ENCODE data around the gene CDKN2B-AS1.

CDKN2B-AS1 gene

GRCh38 chr9:22008384-22008716 is 13.8 kb downstream of the CDKN2B-AS1 start:
- no peak for DNase-seq

DNA sequence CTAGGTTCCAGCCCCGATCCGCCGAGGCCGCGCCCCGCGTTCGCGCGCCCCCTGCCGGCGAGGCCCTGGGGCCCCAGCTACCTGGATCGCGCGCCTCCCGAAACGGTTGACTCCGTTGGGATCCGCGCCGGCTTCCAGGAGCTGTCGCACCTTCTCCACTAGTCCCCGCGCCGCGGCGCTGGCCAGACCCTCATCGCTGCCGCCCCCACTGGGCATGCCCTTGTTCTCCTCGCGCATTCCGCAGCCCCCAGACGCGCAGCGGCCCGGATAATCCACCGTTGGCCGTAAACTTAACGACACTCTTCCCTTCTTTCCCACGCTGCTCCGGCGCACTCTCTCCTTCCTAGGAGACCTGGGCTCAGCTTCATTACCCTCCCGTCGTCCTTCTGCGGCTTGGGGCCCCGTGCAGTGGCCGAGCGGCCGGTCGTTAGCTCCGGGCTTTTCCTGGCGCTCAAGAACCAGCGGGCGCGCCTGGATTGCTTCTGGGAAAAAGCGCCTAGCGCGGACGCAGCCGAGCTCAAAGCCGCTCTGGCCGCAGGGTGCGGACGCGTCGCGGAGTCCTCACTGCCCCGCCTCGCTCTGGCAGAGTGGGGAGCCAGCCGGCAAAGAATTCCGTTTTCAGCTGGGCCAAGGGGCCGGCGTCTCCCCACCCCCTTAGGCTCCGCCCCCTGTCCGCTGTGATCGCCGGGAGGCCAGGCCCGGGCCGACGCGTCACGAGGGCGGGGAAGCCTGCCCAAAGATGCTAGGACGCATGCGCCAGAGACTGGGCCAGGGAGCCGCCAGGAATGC is 14.3 kb downstream of the CDKN2B-AS1 start, which contains the start of gene CDKN2B:
Gene CDKN2B (minus strand): TSS at position 589 of the 789 bp plus-strand sequence. CDS start 352 bp downstream, at position 237.
- DNase-seq, result peak; percentile 90 to 95

DNA sequence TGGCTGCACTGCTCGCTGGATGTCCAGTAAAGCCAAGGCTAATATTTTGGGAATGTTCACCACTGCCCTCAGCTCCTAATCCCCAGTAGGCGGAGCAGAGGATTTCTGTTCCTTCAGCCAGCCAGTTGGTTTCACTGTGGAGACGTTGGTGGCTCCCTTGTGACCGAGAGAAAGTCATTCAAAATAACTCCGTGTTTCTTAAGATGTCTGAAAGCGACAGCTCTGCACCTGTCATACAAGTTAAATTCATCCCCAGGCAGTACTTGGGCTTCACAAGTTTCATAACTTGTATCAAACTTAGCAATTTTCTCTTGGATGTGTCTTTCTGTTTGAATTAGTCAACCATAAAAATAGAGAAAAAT is 14.9 kb downstream of the CDKN2B-AS1 start:
- no peak for DNase-seq

GRCh38 chr9:22010866-22011625 is 16.5 kb downstream of the CDKN2B-AS1 start:
- DNase-seq, result peak in 1 of 2 donors; percentile 16

DNA sequence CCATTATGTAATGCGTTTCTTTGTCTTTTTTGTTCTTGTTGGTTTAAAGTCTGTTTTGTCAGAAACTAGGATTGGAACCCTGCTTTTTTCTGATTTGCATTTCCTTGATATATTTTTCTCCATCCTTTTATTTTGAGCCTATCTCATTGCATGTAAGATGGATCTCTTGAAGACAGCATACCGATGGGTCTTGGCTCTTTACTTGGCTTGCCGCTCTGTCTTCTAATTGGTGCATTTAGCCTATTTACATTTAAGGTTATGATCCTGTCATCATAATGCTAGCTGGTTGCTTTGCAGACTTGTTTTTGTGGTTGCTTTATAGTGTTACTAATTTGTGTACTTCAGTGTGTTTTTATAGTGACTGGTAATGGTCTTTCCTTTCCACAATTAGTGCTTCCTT is 27.8 kb downstream of the CDKN2B-AS1 start:
- no peak for DNase-seq

GRCh38 chr9:22026696-22027095 is 32.1 kb downstream of the CDKN2B-AS1 start:
- DNase-seq, result peak in 1 of 2 donors; percentile 21

GRCh38 chr9:22028394-22028793 is 33.8 kb downstream of the CDKN2B-AS1 start:
- DNase-seq, result no peak

GRCh38 chr9:22029231-22029630 is 34.6 kb downstream of the CDKN2B-AS1 start:
- no peak for DNase-seq

GRCh38 chr9:22030101-22030598 is 35.6 kb downstream of the CDKN2B-AS1 start:
- DNase-seq, result peak; percentile 62 to 94

GRCh38 chr9:22031655-22032411 is 37.2 kb downstream of the CDKN2B-AS1 start:
- peak; percentile 34 to 37 for DNase-seq

- no peak for DNase-seq
Measured at GRCh38 chr9:22033012-22033630, 38.5 kb downstream of the CDKN2B-AS1 start.

GRCh38 chr9:22035591-22036011 is 41.0 kb downstream of the CDKN2B-AS1 start:
- DNase-seq, result no peak

DNA sequence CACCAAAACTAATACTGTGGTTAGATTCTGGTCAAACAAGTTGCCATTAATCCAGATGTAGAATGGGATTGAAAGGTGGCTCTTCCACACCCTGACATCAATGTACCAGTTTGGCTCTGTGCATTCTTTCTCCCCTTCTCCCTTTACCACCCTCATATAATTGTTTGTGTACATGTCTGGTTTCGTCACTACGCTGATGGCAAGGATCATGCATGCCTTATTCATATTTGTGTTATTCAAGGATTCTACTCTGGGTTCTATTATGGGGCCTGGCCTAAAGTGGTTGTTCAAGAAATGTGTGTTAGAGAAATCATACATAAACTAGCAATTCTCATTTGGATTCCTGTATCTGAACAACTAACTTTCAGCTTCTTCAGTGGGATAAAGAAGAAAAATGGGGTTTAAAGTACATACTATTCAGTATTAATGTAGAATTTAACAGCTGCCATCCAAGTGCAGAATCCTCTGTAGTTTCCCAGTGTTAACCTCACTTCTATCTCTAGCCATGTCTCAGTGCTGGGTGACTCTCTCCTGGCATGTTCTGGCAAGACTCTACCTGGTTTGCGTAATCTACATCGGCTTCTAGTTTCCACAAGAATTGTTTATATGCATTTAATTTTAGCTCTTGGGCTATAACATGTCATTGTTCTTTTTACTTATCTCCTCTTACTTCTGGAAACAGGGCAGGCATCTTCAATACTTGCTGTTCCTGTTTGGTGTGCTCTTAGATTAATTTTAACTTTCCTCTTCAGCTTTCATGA is 42.5 kb downstream of the CDKN2B-AS1 start:
- no peak for DNase-seq

GRCh38 chr9:22037954-22038690 is 43.5 kb downstream of the CDKN2B-AS1 start:
- peak; percentile 27 to 88 for DNase-seq

DNA sequence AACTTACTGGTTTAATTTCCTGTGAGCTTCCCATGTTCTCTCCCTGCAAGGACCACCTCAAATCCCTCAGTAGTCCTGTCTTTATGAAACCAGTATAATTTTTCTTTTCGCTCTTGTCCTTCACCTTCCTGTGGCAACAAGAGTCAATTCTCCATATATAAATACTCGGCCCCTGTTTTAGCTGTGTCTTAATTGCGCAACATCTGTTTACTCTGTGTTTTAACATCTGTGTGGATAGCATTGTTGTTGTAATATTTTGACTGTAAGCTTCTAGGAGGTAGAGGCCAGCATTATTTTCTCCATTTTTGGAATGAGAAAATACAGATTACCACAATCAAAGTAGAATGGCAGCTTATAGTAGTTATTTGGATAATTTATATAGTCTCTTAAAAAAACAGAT is 44.7 kb downstream of the CDKN2B-AS1 start:
- DNase-seq, result peak in 1 of 2 donors; percentile 13

- no peak for DNase-seq
Measured at GRCh38 chr9:22040760-22041159, 46.2 kb downstream of the CDKN2B-AS1 start.

- DNase-seq, result no peak
Measured at GRCh38 chr9:22041344-22041743, 46.8 kb downstream of the CDKN2B-AS1 start.

DNA sequence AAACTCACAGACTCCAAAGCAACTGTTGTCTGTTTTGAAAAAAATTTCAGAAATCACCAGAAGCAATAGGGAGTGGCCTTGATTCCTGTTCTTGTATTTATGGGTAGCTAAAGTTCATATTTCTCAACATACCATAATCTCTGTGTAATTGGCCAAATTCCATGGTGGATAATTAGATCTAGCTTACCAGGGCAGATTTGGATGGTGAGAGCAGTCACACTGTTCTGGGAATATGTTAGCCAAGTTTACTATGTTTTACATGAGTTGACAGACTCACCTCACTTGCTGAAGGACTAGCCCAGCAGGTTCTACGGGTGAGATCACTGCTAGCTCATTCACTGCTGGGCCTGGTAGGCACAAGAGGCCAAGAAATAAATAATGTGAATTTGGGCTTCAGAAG is 47.2 kb downstream of the CDKN2B-AS1 start:
- no peak for DNase-seq

DNA sequence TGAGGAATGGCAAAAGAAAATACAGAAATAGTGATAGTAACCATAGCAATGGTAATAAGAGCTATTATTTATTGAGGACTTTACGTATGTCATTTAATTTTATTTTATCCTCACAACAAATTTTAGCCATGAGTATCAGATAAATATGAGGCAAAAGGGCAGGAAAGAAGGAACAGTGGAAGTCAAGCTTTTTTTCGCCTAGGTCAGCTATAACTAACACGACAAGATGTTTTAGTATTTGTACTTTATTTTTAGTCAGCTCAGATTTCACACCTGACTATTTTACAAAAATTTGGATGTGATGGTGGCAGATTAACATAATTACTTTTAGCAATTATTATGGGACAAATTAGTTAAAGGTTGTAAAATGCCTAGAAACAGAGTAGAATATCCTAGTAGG is 49.3 kb downstream of the CDKN2B-AS1 start:
- DNase-seq, result no peak

- DNase-seq, result no peak
Measured at GRCh38 chr9:22044583-22044982, 50.0 kb downstream of the CDKN2B-AS1 start.

DNA sequence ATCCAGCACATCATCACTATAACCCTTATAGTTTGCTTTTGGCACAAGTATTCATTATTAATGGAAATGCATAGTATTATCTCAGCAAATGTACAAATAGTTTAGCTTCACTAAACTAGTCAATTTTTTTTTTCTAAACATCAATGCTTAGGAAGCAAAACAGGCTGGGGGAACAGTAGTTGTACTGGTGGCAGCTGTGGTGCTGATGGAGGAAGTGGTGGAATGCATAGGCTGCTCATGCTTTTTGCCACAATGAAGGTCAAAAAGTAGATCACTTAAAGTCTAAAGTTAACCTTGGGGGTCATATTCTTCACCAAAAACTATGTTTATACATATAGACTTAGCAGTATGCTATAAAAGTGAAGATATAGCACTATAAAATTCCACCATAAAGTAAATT is 50.8 kb downstream of the CDKN2B-AS1 start:
- DNase-seq, result no peak
